Activated B cell treated with CpG ODN at 0.5 μM for 24 hours (primary cell): ENCODE data around the gene PLS1. TPM values are rescaled to one million over a fixed set of nuclear protein-coding genes. Genes with fewer than 3 reads are reported as not detected.
"Not testable (repeated sequence)": the region's sequence is repeated elsewhere in the genome, so short reads cannot be mapped to it uniquely, and the experiment has no call there.

Experiments used
- ATAC-seq: fragments of 200-7000 bp; cut with Tn5 transposase; one replicate; pipeline ENCODE4 v1.10.0; 2021; ENCODE audit warnings: low read depth, mild to moderate bottlenecking, moderate library complexity
- CTCF ChIA-PET: fragments of 350-600 bp; sonication (Branson Sonifier 250); formaldehyde crosslinking; loops from one replicate; lab custom pipeline; 2021; ENCODE audit warnings: antibody characterized with exemption; lab: Charles Lee
- POLR2A ChIA-PET: fragments of 350-600 bp; sonication (Branson Sonifier 250); formaldehyde crosslinking; loops from one replicate; lab custom pipeline; 2021; ENCODE audit warnings: antibody characterized with exemption; lab: Charles Lee
- DNase-seq: peaks from one replicate; pipeline ENCODE4 v3.0.0; 2022
- H3K27ac Mint-ChIP-seq: one replicate; pipeline ENCODE4 v1.8.0; 2020; ENCODE audit warnings: mixed read lengths
- H3K27me3 Mint-ChIP-seq: one replicate; pipeline ENCODE4 v1.8.0; 2021; ENCODE audit warnings: mixed read lengths
- H3K36me3 Mint-ChIP-seq: one replicate; pipeline ENCODE4 v1.8.0; 2021; ENCODE audit warnings: low read depth, mixed read lengths
- H3K4me1 Mint-ChIP-seq: one replicate; pipeline ENCODE4 v1.8.0; 2021; ENCODE audit warnings: mixed read lengths
- H3K4me3 Mint-ChIP-seq: one replicate; pipeline ENCODE4 v1.8.0; 2020; ENCODE audit warnings: mild to moderate bottlenecking, mixed read lengths
- H3K9me3 Mint-ChIP-seq: one replicate; pipeline ENCODE4 v1.8.0; 2020; ENCODE audit warnings: mixed read lengths
- CTCF ChIP-seq: fragments of 200-600 bp; IDR thresholded peaks from one replicate; pipeline ENCODE4 v1.8.0; 2022; ENCODE audit warnings: antibody characterized with exemption, mild to moderate bottlenecking
- intact Hi-C: fragments of 100-400 bp; cut with micrococcal nuclease; formaldehyde crosslinking; loops from one replicate; pipeline ENCODE4 v1.15.1; 2024
- total RNA-seq: library from RNA; stranded (reverse); gene quantifications from 2 replicates; pipeline ENCODE4 v1.2.3, GENCODE V29; 2022

PLS1 gene
- total RNA-seq, 1 donor from 2014 or later: 0.91 TPM

GRCh38 chr3:142576792-142577191, 19.4 kb upstream of the PLS1 start:
- no peaks in the 10 kb centered on the region for H3K27me3 Mint-ChIP-seq
- intact Hi-C loops: loop anchor here (5.0 to 10.0 kb wide), 7 partner anchors 354 to 1396 kb away; partner anchors contain the start of genes DIPK2A, RNF7 and TFDP2
- H3K4me1 Mint-ChIP-seq: peaks cover 50% of the 10 kb centered on the region
- DNase-seq: no peak
- H3K4me3 Mint-ChIP-seq: peak overlapping the region; percentile 96
- POLR2A ChIA-PET: interaction anchor here (1.3 to 3.1 kb wide), 2 partner anchors 20 to 425 kb away, joined by 3 to 27 read pairs; partner anchors contain the start of genes PLS1 and U2SURP
- no peak for TF ChIP-seq CTCF
- CTCF ChIA-PET: no interaction called here
- no peak for ATAC-seq
- H3K9me3 Mint-ChIP-seq: no peaks in the 10 kb centered on the region
- no peak overlapping the region for H3K27ac Mint-ChIP-seq
- H3K36me3 Mint-ChIP-seq: peaks cover 30% of the 10 kb centered on the region

GRCh38 chr3:142577696-142578328, 18.4 kb upstream of the PLS1 start:
- Mint-ChIP-seq H3K27ac (peak overlapping the region; percentile 97), H3K4me3 (peak overlapping the region; percentile 96), H3K36me3 (peaks cover 30% of the 10 kb centered on the region), H3K4me1 (peaks cover 50% of the 10 kb centered on the region), H3K9me3 (no peaks in the 10 kb centered on the region), H3K27me3 (no peaks in the 10 kb centered on the region)
- intact Hi-C loops: loop anchor here (1.0 to 10.0 kb wide), 13 partner anchors 18 to 1394 kb away; partner anchors contain the start of genes ATP1B3, CHST2, DIPK2A and PLS1
- no peak for TF ChIP-seq CTCF
- CTCF ChIA-PET: interaction anchor here (1.0 kb wide), 1 partner anchor 423 kb away, joined by 3 read pairs; the partner anchor contains the start of gene U2SURP
- POLR2A ChIA-PET: interaction anchor here (0.9 to 3.1 kb wide), 11 partner anchors 15 to 1394 kb away, joined by 3 to 47 read pairs (median 4); partner anchors contain the start of genes DIPK2A, PLS1, TFDP2 and TRPC1
- ATAC-seq (no peak), DNase-seq (no peak)

GRCh38 chr3:142578329-142579223, 17.6 kb upstream of the PLS1 start, which contains the start of gene ATR:
TSS of gene ATR (minus strand) at chr3:142578733. CDS start at chr3:142578704, 29 bp downstream.
- DNase-seq (peak; percentile 92), ATAC-seq (peak; percentile 95)
- Mint-ChIP-seq H3K36me3 (peaks cover 30% of the 10 kb centered on the region), H3K27me3 (peaks cover 5% of the 10 kb centered on the region), H3K4me1 (peaks cover 48% of the 10 kb centered on the region), H3K9me3 (no peaks in the 10 kb centered on the region), H3K4me3 (peak within 1 kb of the TSS; percentile 96), H3K27ac (peak within 1 kb of the TSS; percentile 97)
- TF ChIP-seq CTCF: no peak
- intact Hi-C loops: loop anchor here (1.0 to 10.0 kb wide), 13 partner anchors 18 to 1394 kb away; partner anchors contain the start of genes ATP1B3, CHST2, DIPK2A and PLS1
- ChIA-PET POLR2A (interaction anchor here (0.5 to 3.1 kb wide), 20 partner anchors 9 to 1393 kb away, joined by 3 to 47 read pairs (median 4); partner anchors contain the start of genes DIPK2A, PLS1, TFDP2 and TRPC1), CTCF (interaction anchor here (0.7 to 1.0 kb wide), 2 partner anchors 9 to 423 kb away, joined by 3 read pairs; partner anchors contain the start of gene U2SURP)

- H3K36me3 Mint-ChIP-seq: peaks cover 23% of the 10 kb centered on the region
- peak overlapping the region; percentile 55 for H3K4me3 Mint-ChIP-seq
- H3K27me3 Mint-ChIP-seq: peaks cover 8% of the 10 kb centered on the region
- ChIA-PET POLR2A (interaction anchor here (0.6 to 3.1 kb wide), 3 partner anchors 17 to 422 kb away, joined by 3 to 47 read pairs (median 27); partner anchors contain the start of genes PLS1 and U2SURP), CTCF (no interaction called here)
- DNase-seq (no peak), ATAC-seq (no peak)
- H3K27ac Mint-ChIP-seq: peak overlapping the region; percentile 62
- TF ChIP-seq CTCF: no peak
- no peaks in the 10 kb centered on the region for H3K9me3 Mint-ChIP-seq
- H3K4me1 Mint-ChIP-seq: peaks cover 39% of the 10 kb centered on the region
- intact Hi-C loops: loop anchor here (10.0 kb wide), 2 partner anchors 1095 to 1185 kb away; no protein-coding TSS in a partner anchor
Observed at GRCh38 chr3:142580061-142580423, 16.2 kb upstream of the PLS1 start.

GRCh38 chr3:142581070-142581469, 15.1 kb upstream of the PLS1 start:
- ATAC-seq, H3K27me3 Mint-ChIP-seq, H3K9me3 Mint-ChIP-seq, CTCF ChIA-PET, H3K4me3 Mint-ChIP-seq, DNase-seq, H3K27ac Mint-ChIP-seq: not testable (repeated sequence)
- H3K4me1 Mint-ChIP-seq: peaks cover 31% of the 10 kb centered on the region
- H3K36me3 Mint-ChIP-seq: peaks cover 13% of the 10 kb centered on the region
- intact Hi-C loops: loop anchor here (10.0 kb wide), 2 partner anchors 1094 to 1184 kb away; no protein-coding TSS in a partner anchor
- POLR2A ChIA-PET: interaction anchor here (0.5 kb wide), 1 partner anchor 843 kb away, joined by 10 read pairs; the partner anchor contains the start of gene RNF7
